Mononuclear cell (primary cell): ENCODE measurements around the gene CFHR3. TPM values are rescaled to one million over a fixed set of nuclear protein-coding genes. Genes with fewer than 3 reads are reported as not detected.
"Not testable (repeated sequence)": the region's sequence is repeated elsewhere in the genome, so short reads cannot be mapped to it uniquely, and the experiment has no call there.

Experiments used
- H3K27me3 ChIP-seq: 2 replicates; pipeline ENCODE4 v1.6.0; 2011; ENCODE audit warnings: low read length, control low read depth; ENCODE audit not compliant: insufficient read depth
- H3K4me1 ChIP-seq: 2 replicates; pipeline ENCODE4 v1.5.1; 2011; ENCODE audit warnings: mild to moderate bottlenecking, low read length, control low read depth; ENCODE audit not compliant: insufficient read depth
- H3K4me3 ChIP-seq: 2 replicates; pipeline ENCODE4 v1.5.1; 2011; ENCODE audit warnings: mild to moderate bottlenecking, low read length, moderate library complexity
- H3K9me3 ChIP-seq: 2 replicates; pipeline ENCODE4 v1.5.1; 2011; ENCODE audit warnings: low read depth, mild to moderate bottlenecking, control low read depth, low read length
- total RNA-seq: library from RNA; depleted of rRNA; stranded (reverse); fragments of >200 nt; gene quantifications from one replicate; pipeline ENCODE4 v1.2.3, GENCODE V29; 2012

CFHR3 gene
- total RNA-seq, 1 donor: not detected

- H3K4me3 ChIP-seq, H3K9me3 ChIP-seq, H3K4me1 ChIP-seq, H3K27me3 ChIP-seq: not testable (repeated sequence)
Measured at GRCh38 chr1:196801920-196802319, 27.3 kb downstream of the CFHR3 start.

- no peaks in the 10 kb centered on the region for H3K27me3 ChIP-seq
- no peak overlapping the region for H3K4me3 ChIP-seq
- H3K4me1 ChIP-seq: no peaks in the 10 kb centered on the region
- no peaks in the 10 kb centered on the region for H3K9me3 ChIP-seq
Measured at GRCh38 chr1:196808529-196809235, 34.0 kb downstream of the CFHR3 start.

GRCh38 chr1:196817442-196817841 is 42.8 kb downstream of the CFHR3 start:
- not testable (repeated sequence) for H3K9me3 ChIP-seq

GRCh38 chr1:196819531-196819930 is 44.9 kb downstream of the CFHR3 start, which contains the start of gene CFHR1:
CFHR1 (plus strand) TSS chr1:196819731; CDS start chr1:196819845, 114 bp downstream.
- H3K4me3 ChIP-seq, H3K9me3 ChIP-seq, H3K27me3 ChIP-seq, H3K4me1 ChIP-seq: not testable (repeated sequence)

More at GRCh38 chr1:196817442-196817841, 42.8 kb downstream of the CFHR3 start:
- not testable (repeated sequence) for H3K27me3 ChIP-seq, H3K4me1 ChIP-seq, H3K4me3 ChIP-seq

- H3K4me3 ChIP-seq, H3K27me3 ChIP-seq, H3K9me3 ChIP-seq, H3K4me1 ChIP-seq: not testable (repeated sequence)
Measured at GRCh38 chr1:196827860-196828259, 53.2 kb downstream of the CFHR3 start.

Other genes with a start within 250 kb of the CFHR3 start
- 0.21 TPM for gene KCNT2, start 166.4 kb upstream of the CFHR3 start, total RNA-seq
- 1.6 TPM for gene CFH, start 122.8 kb upstream of the CFHR3 start, total RNA-seq
- not detected for gene CFHR1, start 44.9 kb downstream of the CFHR3 start, total RNA-seq
- not detected for gene CFHR4, start 113.2 kb downstream of the CFHR3 start, total RNA-seq
- gene CFHR2, start 168.9 kb downstream of the CFHR3 start, total RNA-seq: not detected
- gene CFHR5, start 202.7 kb downstream of the CFHR3 start, total RNA-seq: not detected